SK-N-SH (cell line): ENCODE data around the gene PADI4. TPM values are rescaled to one million over a fixed set of nuclear protein-coding genes. Genes with fewer than 3 reads are reported as not detected.

Experiments used
- CTCF ChIA-PET: fragments of 300-600, 350-600 bp; formaldehyde crosslinking; extraction: SDS; loops from one replicate; lab custom pipeline; 2021; lab: Yijun Ruan, JAX
- POLR2A ChIA-PET: fragments of 350-600 bp; sonication (Branson Sonifier 250); formaldehyde crosslinking; extraction: SDS; loops from one replicate; lab custom pipeline; 2020; ENCODE audit warnings: antibody characterized with exemption, inconsistent platforms; lab: Yijun Ruan, JAX
- DNase-seq: peaks from one replicate; pipeline ENCODE4 v3.0.0; 2012
- H2AFZ ChIP-seq: fragments of 200-600 bp; sonication (generic); 2 replicates; pipeline ENCODE4 v1.8.1; 2016; ENCODE audit warnings: antibody characterized with exemption, mild to moderate bottlenecking, low read depth
- H3F3A ChIP-seq: fragments of 200-600 bp; sonication (generic); replicated peaks from 2 replicates; pipeline ENCODE3; 2016; ENCODE audit warnings: antibody characterized with exemption, mild to moderate bottlenecking; ENCODE audit not compliant: insufficient read depth
- H3K27ac ChIP-seq, 2 experiments: fragments of 200-500 bp in 1 of 2; fragments of 200-600 bp in 1 of 2; sonication (Bioruptor generic) in 1 of 2; sonication (generic), shearing (Covaris generic) in 1 of 2; 2 replicates each; pipeline versions ENCODE4 v1.5.1 to v1.6.1; 2014 to 2016; ENCODE audit warnings: low read depth in 2 of 2, inconsistent platforms in 1 of 2, low read length in 1 of 2, mild to moderate bottlenecking in 1 of 2, mixed read lengths in 1 of 2
- H3K27me3 ChIP-seq: fragments of 200-600 bp; sonication (generic), shearing (Covaris generic); 2 replicates; pipeline ENCODE4 v1.6.1; 2016; ENCODE audit warnings: mixed run types; ENCODE audit not compliant: insufficient read depth
- H3K36me3 ChIP-seq, 2 experiments: fragments of 200-500 bp in 1 of 2; fragments of 200-600 bp in 1 of 2; sonication (Bioruptor generic) in 1 of 2; sonication (generic) in 1 of 2; replicated peaks in 1 of 2; 2 replicates each; pipeline versions ENCODE3 to v1.5.1; 2014 to 2016; ENCODE audit warnings: low read length in 1 of 2, mild to moderate bottlenecking in 1 of 2; ENCODE audit not compliant: insufficient read depth in 2 of 2, control insufficient read depth in 1 of 2
- H3K4me1 ChIP-seq, 2 experiments: fragments of 200-500 bp in 1 of 2; fragments of 200-600 bp in 1 of 2; sonication (Bioruptor generic) in 1 of 2; sonication (generic), shearing (Covaris generic) in 1 of 2; 2 replicates each; pipeline versions ENCODE4 v1.5.1 to v1.6.1; 2014 to 2016; ENCODE audit warnings: low read depth in 1 of 2, low read length in 1 of 2, mixed run types in 1 of 2; ENCODE audit not compliant: insufficient read depth in 2 of 2, control insufficient read depth in 1 of 2
- H3K4me2 ChIP-seq: fragments of 200-600 bp; sonication (generic), shearing (Covaris generic); 2 replicates; pipeline ENCODE4 v1.6.1; 2017; ENCODE audit warnings: mixed run types
- H3K4me3 ChIP-seq, 2 experiments: fragments of 200-500 bp in 1 of 2; fragments of 200-600 bp in 1 of 2; sonication (Bioruptor generic) in 1 of 2; sonication (generic), shearing (Covaris generic) in 1 of 2; 2 replicates each; pipeline versions ENCODE4 v1.5.1 to v1.8.1; 2014 to 2016; ENCODE audit warnings: low read depth in 2 of 2, inconsistent platforms in 1 of 2, low read length in 1 of 2, mild to moderate bottlenecking in 1 of 2, mixed read lengths in 1 of 2, moderate library complexity in 1 of 2
- H3K79me2 ChIP-seq: fragments of 200-600 bp; sonication (generic); 2 replicates; pipeline ENCODE4 v1.8.1; 2017; ENCODE audit warnings: mild to moderate bottlenecking; ENCODE audit not compliant: insufficient read depth
- H3K9ac ChIP-seq: fragments of 200-600 bp; sonication (generic); 2 replicates; pipeline ENCODE4 v1.6.1; 2017; ENCODE audit warnings: mixed run types
- H3K9me2 ChIP-seq: fragments of 200-600 bp; sonication (generic); 2 replicates; pipeline ENCODE4 v1.6.1; 2017; ENCODE audit warnings: mixed run types
- H3K9me3 ChIP-seq: fragments of 200-600 bp; sonication (generic); 2 replicates; pipeline ENCODE4 v1.6.1; 2017; ENCODE audit warnings: mixed run types, mild to moderate bottlenecking, moderate library complexity
- H4K20me1 ChIP-seq: fragments of 200-600 bp; sonication (generic); 2 replicates; pipeline ENCODE4 v1.6.1; 2017; ENCODE audit warnings: mild to moderate bottlenecking, mixed run types; ENCODE audit not compliant: insufficient read depth
- RCOR1 ChIP-seq: fragments of 150-350 bp; IDR thresholded peaks from 2 replicates; pipeline ENCODE4 v1.6.1; 2017; ENCODE audit warnings: antibody characterized with exemption, low read length
- REST ChIP-seq: IDR thresholded peaks from 2 replicates; pipeline ENCODE4 v1.6.1; 2012; ENCODE audit warnings: mild to moderate bottlenecking, low read depth, low read length, moderate library complexity
- SMC3 ChIP-seq: IDR thresholded peaks from 2 replicates; pipeline ENCODE4 v1.6.1; 2012; ENCODE audit warnings: low read depth, low read length, improper control_type of control experiment
- TEAD4 ChIP-seq: IDR thresholded peaks from 2 replicates; pipeline ENCODE4 v1.4.0; 2012; ENCODE audit warnings: mild to moderate bottlenecking, borderline replicate concordance; ENCODE audit not compliant: insufficient read depth
- WGBS: methylation state at CpG from one replicate; pipeline ENCODE4 v1.1.6; 2017; ENCODE audit warnings: low lambda C conversion rate; 5-methylcytosine and 5-hydroxymethylcytosine counted together
- polyA plus RNA-seq, 3 experiments: library from polyadenylated mRNA; depleted of rRNA; stranded (reverse); fragments of >200 nt; gene quantifications; 2 replicates each; pipeline ENCODE4 v1.2.3, GENCODE V29; 2012
- small RNA-seq, 7 experiments: library from RNA; depleted of rRNA; stranded (forward); fragments of <200 nt; gene quantifications; one replicate each; pipeline ENCODE3, GENCODE V24; 2012

Gene PADI4
- polyA plus RNA-seq, 1 of the 3 experiments (the other 2 are of a cell fraction): not detected

DNA sequence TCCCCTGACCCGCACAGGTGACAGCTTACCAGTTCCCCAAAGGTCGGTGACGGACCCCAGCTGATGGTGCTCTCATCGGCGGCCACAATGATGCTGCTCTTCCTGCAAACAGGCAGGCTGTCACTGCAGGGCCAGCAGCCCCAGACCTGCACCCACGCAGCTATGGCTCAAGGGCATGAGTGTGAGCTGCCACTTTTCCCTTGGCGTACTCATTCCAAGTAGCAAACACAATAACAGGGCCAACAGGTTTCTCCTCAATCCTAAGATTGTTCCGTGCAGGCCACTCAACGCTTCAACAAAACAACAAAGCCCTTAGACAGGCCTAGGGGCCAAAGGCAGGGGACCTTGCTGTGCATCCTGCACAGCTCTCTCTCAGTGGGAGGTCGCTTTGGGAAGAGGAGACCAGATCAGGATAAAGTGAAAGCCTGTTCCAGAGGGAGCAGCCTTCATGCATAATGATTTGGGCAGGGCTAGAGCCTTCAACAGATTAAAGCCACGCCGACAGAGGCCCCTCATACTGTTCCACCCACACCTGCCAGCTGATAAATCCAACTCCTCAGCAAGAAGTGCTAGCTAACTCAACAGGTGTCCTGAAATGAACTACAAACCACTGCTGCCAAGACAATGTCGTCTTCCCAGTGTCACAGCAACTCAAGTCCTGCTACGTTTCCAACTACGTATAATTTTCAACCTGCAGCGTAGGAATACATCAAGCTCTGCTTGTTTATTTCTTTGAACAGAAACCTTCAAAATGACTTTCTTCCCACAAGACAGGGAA, 104.3 kb downstream of the PADI4 start:
- WGBS: 98% methylated on average over 14 of the region's 16 CpGs
- H3K36me3 ChIP-seq: peaks cover 64 to 95% of the 10 kb centered on the region in 2 experiments
- H4K20me1 ChIP-seq: 0 out of 2 replicates have a peak, but pooled peaks cover 6% of the 10 kb centered on the region

More for the DNA sequence above, 104.3 kb downstream of the PADI4 start:
- Histone ChIP-seq H3K9me2 (no peaks in the 10 kb centered on the region), H3K27ac (no peak overlapping the region), H3K27me3 (no peaks in the 10 kb centered on the region), H3K4me3 (no peak overlapping the region), H3K4me1 (peaks cover 0 to 5% of the 10 kb centered on the region in 2 experiments; a peak in 1 of 4 replicates), H3K9me3 (no peaks in the 10 kb centered on the region), H3F3A (peaks cover 6% of the 10 kb centered on the region), H3K4me2 (no peak overlapping the region), H2AFZ (no peak overlapping the region), H3K9ac (no peak overlapping the region), H3K79me2 (peaks cover 16% of the 10 kb centered on the region; the same call in 1 of the 2 replicates)
- CTCF ChIA-PET: interaction anchor here (0.9 kb wide), 1 partner anchor 175 kb away, joined by 4 read pairs; no protein-coding TSS in a partner anchor
- TF ChIP-seq RCOR1 (no peak), REST (no peak), SMC3 (no peak), TEAD4 (no peak)
- DNase-seq: no peak
- POLR2A ChIA-PET: interaction anchor here (0.8 kb wide), 1 partner anchor 21 kb away, joined by 3 read pairs; no protein-coding TSS in a partner anchor

Small RNA genes within 50 kb of the gene (small RNA-seq; reads per million reads assigned to genes)
- gene MIR3972: 0 reads per million in 7 experiments

Other genes starting within 250 kb of the PADI4 start
- 0.52 and 0.58 TPM in 2 replicates for gene PADI2, start 188.7 kb upstream of the PADI4 start, polyA plus RNA-seq (2012; rRNA removed)
- gene PADI1, start 103.1 kb upstream of the PADI4 start, polyA plus RNA-seq (2012; rRNA removed): 0.26 and 0.62 TPM in 2 replicates
- gene PADI3, start 59.1 kb upstream of the PADI4 start, polyA plus RNA-seq (2012; rRNA removed): 0.30 and 0.36 TPM in 2 replicates
- not detected in 2 replicates for gene PADI6, start 64.0 kb downstream of the PADI4 start, polyA plus RNA-seq (2012; rRNA removed)
- 48.2 and 53.8 TPM in 2 replicates for gene RCC2, start 131.5 kb downstream of the PADI4 start, polyA plus RNA-seq (2012; rRNA removed)
- 12.5 and 12.6 TPM in 2 replicates for gene ARHGEF10L, start 231.5 kb downstream of the PADI4 start, polyA plus RNA-seq (2012; rRNA removed)